IPS-NIHi7 (cell line): ENCODE measurements around the gene FOXA1.

ENCODE experiments used
- DNase-seq: peaks from one replicate; pipeline ENCODE4 v3.0.0; 2012; ENCODE audit warnings: mixed read lengths; ENCODE audit errors: extremely low spot score

The FOXA1 gene

DNA sequence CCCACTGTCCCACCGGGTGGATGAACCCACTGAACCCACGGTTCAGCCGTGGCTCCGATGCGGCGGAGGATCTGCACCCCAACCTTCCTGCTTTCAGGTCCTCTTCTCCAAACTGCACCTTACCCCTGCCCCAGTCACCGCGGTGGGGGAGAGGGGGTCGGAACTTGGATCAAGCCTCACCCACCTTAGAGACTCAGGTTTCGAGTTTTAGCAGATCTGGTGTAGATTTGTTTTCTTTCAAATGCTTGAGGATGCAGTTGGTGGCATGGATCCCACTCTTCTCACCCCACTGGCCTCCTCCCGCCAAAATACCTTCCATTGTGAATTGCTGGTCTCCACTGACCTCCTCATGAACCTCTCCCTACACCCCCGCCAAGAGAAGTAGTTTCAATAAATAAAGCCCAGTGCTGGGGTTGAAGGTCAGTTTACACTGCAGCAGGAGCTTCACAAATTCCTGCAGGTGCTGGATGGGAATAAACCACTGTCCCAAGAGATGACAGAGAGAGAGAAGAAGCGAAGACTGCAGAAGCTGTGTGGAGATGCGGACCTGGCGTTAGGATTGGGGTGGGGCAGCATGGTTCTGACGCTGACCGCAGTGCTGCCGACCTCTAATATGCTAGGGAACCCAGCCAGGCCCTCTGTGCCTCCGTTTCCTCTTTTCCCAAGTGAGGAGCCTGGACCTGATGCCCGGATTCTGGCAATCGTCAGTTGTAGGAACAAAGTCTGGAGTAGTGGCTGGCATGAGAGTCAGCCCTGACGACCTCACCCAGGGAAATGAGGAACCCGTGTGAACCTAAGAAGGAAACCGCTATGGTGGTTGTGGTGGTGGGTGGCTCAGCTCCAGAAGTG is 7.8 kb upstream of the FOXA1 start:
- DNase-seq = no peak

DNA sequence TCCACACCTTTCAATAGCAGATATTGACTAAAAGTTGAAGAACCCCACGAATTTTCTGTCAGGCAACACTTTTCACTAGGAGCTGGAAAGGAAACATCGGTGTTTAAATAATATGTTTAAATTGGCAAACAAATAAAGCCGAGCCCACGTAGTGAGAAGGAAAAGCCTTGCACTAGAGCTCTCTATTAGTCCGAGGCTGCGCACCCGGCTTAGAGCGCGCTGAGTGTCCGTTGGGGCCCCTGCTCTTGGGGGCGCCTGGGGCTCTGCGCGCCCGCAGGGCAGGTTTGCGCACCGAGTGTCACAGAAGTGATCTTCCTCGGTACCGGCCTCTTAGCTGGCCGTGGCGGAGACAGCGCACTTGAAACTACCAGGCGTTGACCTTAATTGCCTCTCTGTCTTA is 6.8 kb upstream of the FOXA1 start:
- DNase-seq = no peak

- DNase-seq = no peak
Measured at GRCh38 chr14:37600880-37601741, 6.1 kb upstream of the FOXA1 start.

DNA sequence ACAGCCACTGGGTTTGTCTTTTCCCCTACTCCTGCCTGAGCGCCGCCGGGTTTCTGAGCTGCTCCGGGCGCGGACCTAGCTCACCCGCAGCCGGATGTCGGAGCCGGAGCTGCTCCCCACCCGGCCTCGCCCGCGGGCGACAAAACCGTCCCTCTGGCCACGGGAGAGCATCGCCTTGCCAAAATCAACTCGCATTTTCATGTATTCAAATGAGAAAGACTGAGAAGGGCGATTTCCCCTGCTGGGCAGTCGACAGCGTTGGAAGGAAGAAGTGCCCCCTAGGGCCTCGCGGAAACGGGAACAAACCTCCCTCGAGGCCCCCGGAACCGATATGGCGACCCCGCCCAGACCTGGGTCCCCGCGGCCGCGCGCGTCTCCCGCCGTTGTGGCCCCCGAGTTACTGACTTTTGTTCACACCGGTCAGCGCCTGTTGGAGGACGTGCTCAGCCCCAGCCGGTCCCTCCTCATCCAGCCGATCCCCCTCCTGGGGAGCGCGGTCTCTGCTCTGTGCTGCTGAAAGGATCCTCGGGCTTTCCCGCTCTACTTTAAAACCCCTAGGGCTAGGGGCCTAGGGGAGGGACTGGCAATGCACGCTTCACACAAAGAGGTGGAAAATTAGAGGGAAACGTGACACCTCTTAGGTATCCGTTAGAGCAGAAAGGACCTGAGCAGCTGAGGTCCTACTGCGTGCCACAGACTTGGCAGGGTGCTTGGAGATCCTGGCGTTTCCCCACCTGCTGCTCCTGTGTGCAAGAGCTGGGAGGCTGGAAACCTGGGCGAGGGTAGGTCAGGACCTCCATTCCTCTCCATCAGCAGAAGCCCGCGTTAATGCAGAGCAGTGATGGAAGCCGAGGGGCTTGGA is 4.7 kb upstream of the FOXA1 start:
- no peak for DNase-seq

- DNase-seq = no peak
Measured at GRCh38 chr14:37598747-37599506, 3.9 kb upstream of the FOXA1 start.

GRCh38 chr14:37597914-37598746 is 3.1 kb upstream of the FOXA1 start:
- DNase-seq = no peak

GRCh38 chr14:37597538-37597913 is 2.5 kb upstream of the FOXA1 start:
- no peak for DNase-seq

GRCh38 chr14:37596790-37597472 is 1.9 kb upstream of the FOXA1 start:
- DNase-seq = no peak

DNA sequence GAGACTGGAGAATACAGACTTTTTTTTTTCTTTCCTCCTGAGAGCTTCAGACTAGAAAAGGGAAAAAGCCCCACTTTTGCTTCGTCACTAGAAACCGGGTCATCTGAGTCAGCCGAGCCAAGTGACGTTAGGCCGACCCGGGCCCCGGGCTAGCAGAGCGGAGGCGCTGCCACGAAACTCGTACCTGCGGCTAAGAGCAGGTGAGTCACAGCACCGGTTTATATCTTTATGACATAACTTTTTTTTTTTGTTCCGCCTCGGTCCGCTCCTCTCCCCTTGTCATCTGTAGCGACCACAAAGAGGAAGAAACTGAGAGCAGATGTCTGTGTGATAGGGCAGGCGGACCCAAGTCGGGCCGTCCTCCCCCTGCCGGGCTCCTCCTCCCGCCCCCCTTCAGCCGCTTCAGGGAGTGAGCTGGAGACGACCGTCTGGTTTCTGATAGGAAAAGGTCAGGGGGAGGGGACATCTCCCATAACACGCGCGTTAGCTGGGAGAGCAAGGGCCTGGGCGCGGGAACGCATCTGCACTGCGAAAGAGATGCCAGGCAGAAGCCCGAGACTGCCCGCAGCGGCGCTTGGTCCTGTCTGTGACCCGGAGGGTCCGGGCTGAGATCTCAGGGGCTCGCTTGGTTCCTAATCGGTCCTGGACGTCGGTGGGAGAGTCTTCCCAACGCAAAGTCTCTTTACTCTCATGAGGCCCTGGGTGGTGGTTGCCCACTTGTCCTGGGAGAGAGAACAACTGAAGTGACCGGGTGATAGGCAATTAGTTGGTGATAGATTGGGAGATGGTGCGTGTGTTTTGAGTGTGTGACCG is 966 bp upstream of the FOXA1 start:
- no peak for DNase-seq

DNA sequence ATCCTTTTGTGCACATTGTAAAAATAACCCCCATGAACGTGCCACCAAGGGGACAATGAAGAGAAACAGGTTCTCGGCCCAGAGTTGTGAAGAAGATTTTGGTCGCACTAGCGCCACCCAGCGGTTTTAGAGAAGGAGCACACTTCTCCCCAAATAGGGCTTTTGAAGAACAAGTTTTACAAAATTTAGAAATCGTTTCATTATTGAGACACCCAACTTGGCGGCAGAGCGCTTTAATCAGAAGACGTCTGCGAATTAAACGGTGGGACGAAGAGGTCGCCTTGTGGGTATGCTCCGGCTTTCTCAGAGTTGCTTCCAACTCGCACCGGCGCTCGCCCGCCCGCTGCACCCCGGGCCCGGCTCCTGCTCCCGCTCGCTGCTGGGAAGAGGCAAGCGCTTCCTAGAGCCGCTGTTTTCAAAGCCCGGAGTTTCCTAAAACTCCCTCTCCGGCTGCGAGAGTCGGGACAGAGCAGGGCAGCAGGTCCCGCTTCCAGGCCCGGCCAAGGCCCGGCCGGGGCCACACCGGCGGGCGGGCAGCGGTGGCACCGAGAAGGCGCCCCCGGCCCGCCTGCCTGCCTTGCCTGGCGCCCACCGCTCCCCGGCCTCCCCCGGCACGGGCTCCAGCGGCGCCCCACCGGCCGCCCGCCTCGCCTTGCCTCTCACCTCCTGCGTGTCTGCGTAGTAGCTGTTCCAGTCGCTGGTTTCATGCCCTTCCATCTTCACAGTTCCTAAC is 645 bp downstream of the FOXA1 start:
- DNase-seq = no peak

DNA sequence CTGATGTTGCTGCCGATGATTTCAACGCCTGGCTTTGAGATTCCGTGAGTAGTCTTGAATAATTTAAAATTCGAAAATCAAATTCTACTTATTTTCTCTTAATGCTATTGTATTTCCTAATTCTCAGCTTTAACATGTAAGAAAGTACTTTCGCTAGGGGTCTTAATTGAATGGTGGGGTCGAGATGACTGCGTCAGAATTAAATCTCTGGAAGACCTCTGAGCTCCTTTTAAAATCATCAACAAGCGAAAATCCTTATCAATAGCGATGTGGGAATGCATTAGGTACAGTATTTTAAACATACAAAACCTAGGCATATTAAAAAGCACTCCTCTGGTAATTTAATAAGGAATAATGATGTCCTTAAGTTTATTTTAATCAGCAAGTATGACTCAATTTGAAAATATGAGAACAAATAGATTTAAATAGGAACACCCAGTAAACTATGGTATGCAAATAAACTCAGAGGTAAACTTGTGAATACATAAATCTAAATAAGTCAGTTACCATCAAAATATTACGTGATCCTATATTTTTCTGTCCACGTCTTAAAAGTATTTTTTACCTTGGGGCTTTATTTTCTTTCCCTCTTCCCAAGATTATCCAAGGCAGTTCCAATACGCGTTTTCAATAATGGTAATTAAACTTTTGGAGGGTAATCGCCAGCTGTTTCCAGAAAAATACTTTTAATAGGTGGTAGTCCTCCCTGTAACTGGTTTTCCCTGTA is 1.4 kb downstream of the FOXA1 start:
- DNase-seq = no peak

GRCh38 chr14:37592482-37593408 is 2.3 kb downstream of the FOXA1 start:
- DNase-seq = no peak

DNA sequence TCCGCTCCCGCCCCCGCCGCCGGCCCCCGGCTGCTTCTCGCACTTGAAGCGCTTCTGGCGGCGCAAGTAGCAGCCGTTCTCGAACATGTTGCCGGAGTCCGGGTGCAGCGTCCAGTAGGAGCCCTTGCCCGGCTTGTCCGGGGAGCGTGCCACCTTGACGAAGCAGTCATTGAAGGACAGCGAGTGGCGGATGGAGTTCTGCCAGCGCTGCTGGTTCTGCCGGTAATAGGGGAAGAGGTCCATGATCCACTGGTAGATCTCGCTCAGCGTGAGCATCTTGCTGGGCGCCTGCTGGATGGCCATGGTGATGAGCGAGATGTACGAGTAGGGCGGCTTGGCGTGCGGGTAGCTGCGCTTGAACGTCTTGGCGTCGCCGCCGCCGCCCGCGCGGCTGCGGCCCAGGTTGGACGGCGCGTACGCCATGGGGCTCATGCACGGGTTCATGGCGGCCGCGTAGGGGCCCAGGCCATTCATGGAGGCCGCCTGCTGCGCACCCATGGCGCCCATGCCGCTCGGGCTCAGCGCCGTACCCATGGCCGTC is 3.0 kb downstream of the FOXA1 start:
- DNase-seq = no peak

GRCh38 chr14:37591311-37591940 is 3.6 kb downstream of the FOXA1 start:
- DNase-seq = no peak

GRCh38 chr14:37590428-37591139 is 4.5 kb downstream of the FOXA1 start:
- no peak for DNase-seq
